Left forelimb (tissue), 1 donor: Measurements from ENCODE around the gene PTPRG.
A peak's percentile ranks its signal among the peaks of the same experiment; 100 is the strongest.

Experiments used
- DNase-seq: peaks from one replicate; pipeline ENCODE4 v3.0.0-alpha.2; 2018; ENCODE audit warnings: low spot score

The PTPRG gene

GRCh38 chr3:62184559-62184958 lies 623.2 kb downstream of the PTPRG start:
- no peak for DNase-seq

- no peak for DNase-seq
Observed at GRCh38 chr3:62187022-62187431, 625.7 kb downstream of the PTPRG start.

GRCh38 chr3:62188681-62189375 lies 627.5 kb downstream of the PTPRG start:
- peak; percentile 82 for DNase-seq

GRCh38 chr3:62189376-62189698 lies 628.0 kb downstream of the PTPRG start:
- no peak for DNase-seq

- DNase-seq, result no peak
Observed at GRCh38 chr3:62192891-62193290, 631.5 kb downstream of the PTPRG start.

- no peak for DNase-seq
Observed at GRCh38 chr3:62193586-62194345, 632.4 kb downstream of the PTPRG start.

- DNase-seq, result no peak
Observed at GRCh38 chr3:62197350-62198012, 636.1 kb downstream of the PTPRG start.

GRCh38 chr3:62199126-62199525 lies 637.8 kb downstream of the PTPRG start:
- DNase-seq, result no peak

GRCh38 chr3:62201438-62202035 lies 640.2 kb downstream of the PTPRG start:
- DNase-seq, result no peak

GRCh38 chr3:62203152-62203551 lies 641.8 kb downstream of the PTPRG start:
- peak; percentile 41 for DNase-seq

GRCh38 chr3:62203561-62203960 lies 642.2 kb downstream of the PTPRG start:
- DNase-seq, result peak; percentile 34

- no peak for DNase-seq
Observed at GRCh38 chr3:62207197-62207596, 645.8 kb downstream of the PTPRG start.

- peak; percentile 33 for DNase-seq
Observed at GRCh38 chr3:62208385-62208784, 647.0 kb downstream of the PTPRG start.

GRCh38 chr3:62209101-62209500 lies 647.7 kb downstream of the PTPRG start:
- peak; percentile 22 for DNase-seq

GRCh38 chr3:62210011-62210410 lies 648.6 kb downstream of the PTPRG start:
- no peak for DNase-seq

- DNase-seq, result no peak
Observed at GRCh38 chr3:62211675-62212429, 650.5 kb downstream of the PTPRG start.

- DNase-seq, result no peak
Observed at GRCh38 chr3:62214850-62215249, 653.5 kb downstream of the PTPRG start.

- DNase-seq, result no peak
Observed at GRCh38 chr3:62220616-62221015, 659.2 kb downstream of the PTPRG start.

- DNase-seq, result no peak
Observed at GRCh38 chr3:62225051-62225450, 663.7 kb downstream of the PTPRG start.

- no peak for DNase-seq
Observed at GRCh38 chr3:62226601-62227339, 665.4 kb downstream of the PTPRG start.

- no peak for DNase-seq
Observed at GRCh38 chr3:62228467-62228866, 667.1 kb downstream of the PTPRG start.
